ENCODE measurements around the gene MAD2L2.
A peak's percentile ranks its signal among the peaks of the same experiment; 100 is the strongest.

The MAD2L2 gene

DNA sequence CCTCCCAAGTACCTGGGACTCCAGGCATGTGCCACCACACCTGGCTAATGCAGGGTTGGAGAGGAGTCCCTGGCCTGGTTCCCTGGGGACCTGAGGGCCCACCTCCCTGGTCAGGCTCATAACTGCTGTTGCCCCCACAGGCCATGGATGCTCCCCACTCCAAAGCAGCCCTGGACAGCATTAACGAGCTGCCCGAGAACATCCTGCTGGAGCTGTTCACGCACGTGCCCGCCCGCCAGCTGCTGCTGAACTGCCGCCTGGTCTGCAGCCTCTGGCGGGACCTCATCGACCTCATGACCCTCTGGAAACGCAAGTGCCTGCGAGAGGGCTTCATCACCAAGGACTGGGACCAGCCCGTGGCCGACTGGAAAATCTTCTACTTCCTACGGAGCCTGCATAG lies 12.4 kb downstream of the MAD2L2 start:
- Histone ChIP-seq H3K4me3 (ENCODE audit: low read length) (no peak overlapping the region), H3K27me3 (replicated peaks; ENCODE audit: insufficient read depth, low read length) (no peaks in the 10 kb centered on the region), H3K9me2 (replicated peaks; ENCODE audit: insufficient read depth, low read length) (no peaks in the 10 kb centered on the region), H3K27ac (ENCODE audit: low read length) (no peak overlapping the region), H3K79me2 (ENCODE audit: low read length) (no peaks in the 10 kb centered on the region), H4K20me1 (ENCODE audit: insufficient read depth, low read length) (no peaks in the 10 kb centered on the region), H3F3A (ENCODE audit: insufficient read depth, low read length) (peaks cover 5% of the 10 kb centered on the region; the same call in 1 of the 2 replicates), H3K9me3 (replicated peaks; ENCODE audit: insufficient read depth, low read length) (no peaks in the 10 kb centered on the region), H3K36me3 (replicated peaks; ENCODE audit: insufficient read depth, low read length) (no peaks in the 10 kb centered on the region), H3K4me1 (ENCODE audit: low read length) (no peaks in the 10 kb centered on the region), H3K9ac (ENCODE audit: low read length) (no peak overlapping the region), H3K4me2 (ENCODE audit: low read depth, low read length) (no peak overlapping the region), H2AFZ (ENCODE audit: low read length) (no peak overlapping the region)
- TF ChIP-seq EZH2 (optimal IDR thresholded peaks at IDR 0.05; ENCODE audit: low read depth, low read length) (no peak), EZH2phosphoT487 (IDR thresholded peaks at IDR 0.05; ENCODE audit: low read length) (no peak)
- TF ChIP-seq, protein P1, sequence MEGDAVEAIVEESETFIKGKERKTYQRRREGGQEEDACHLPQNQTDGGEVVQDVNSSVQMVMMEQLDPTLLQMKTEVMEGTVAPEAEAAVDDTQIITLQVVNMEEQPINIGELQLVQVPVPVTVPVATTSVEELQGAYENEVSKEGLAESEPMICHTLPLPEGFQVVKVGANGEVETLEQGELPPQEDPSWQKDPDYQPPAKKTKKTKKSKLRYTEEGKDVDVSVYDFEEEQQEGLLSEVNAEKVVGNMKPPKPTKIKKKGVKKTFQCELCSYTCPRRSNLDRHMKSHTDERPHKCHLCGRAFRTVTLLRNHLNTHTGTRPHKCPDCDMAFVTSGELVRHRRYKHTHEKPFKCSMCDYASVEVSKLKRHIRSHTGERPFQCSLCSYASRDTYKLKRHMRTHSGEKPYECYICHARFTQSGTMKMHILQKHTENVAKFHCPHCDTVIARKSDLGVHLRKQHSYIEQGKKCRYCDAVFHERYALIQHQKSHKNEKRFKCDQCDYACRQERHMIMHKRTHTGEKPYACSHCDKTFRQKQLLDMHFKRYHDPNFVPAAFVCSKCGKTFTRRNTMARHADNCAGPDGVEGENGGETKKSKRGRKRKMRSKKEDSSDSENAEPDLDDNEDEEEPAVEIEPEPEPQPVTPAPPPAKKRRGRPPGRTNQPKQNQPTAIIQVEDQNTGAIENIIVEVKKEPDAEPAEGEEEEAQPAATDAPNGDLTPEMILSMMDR (IDR thresholded peaks at IDR 0.05; ENCODE audit: low read length): no peak
- no peak for DNase-seq

DNA sequence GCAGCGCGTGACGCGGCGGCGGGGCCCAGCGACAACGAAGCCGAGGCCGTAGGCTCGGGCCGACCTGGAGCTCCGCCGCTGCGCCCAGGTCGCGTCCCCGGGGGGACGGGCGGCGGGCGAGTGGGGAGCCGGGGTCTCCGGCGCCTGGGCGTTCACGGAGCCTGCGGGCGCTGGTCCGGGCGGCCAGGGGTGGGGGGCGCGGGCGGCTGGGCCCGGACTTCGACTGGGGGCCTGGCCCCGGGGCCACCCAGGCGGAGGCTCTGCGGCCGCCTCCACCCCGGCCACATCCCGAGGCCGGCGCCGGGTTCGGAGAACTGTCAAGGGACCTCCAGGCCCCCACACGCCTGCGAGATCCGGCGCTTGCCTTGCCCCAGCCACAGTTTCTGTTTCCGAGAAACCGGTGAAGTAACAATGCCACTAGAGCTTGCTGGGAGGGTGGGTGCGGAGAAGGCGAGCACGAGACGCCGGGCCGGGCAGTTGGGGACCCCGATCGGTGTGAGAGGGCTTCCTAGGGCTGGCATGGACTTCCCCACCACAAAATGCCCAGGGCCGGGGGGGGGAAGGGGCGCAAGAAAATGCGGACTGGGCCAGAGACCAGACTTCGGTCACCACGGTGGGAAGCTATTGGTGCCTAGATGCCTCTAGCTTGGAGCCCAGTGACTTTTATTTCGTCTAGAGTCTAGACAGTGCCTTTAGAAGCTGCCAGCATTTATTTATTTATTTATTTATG lies 16.4 kb downstream of the MAD2L2 start:
- H3K9ac ChIP-seq (ENCODE audit: low read length): peak overlapping the region; percentile 56
- TF ChIP-seq, protein P1 (IDR thresholded peaks at IDR 0.05; ENCODE audit: low read length): no peak
- TF ChIP-seq EZH2phosphoT487 (IDR thresholded peaks at IDR 0.05; ENCODE audit: low read length) (no peak), EZH2 (optimal IDR thresholded peaks at IDR 0.05; ENCODE audit: low read depth, low read length) (no peak)
- H2AFZ ChIP-seq (ENCODE audit: low read length): peak overlapping the region; percentile 72

DNA sequence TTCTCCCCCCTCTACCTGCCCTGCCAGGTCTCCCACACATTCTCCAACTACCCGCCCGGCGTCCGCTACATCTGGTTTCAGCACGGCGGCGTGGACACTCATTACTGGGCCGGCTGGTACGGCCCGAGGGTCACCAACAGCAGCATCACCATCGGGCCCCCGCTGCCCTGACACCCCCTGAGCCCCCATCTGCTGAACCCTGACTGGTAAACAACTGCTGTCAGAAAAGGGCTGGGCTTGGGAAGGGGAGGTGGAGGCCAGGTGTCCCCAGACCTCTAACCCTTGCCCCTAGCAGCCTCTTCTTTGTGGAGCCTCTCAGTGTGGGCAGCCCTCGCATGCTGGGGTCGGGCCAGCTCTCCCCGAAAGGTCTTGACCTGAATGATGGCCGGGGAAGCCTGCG lies 19.8 kb downstream of the MAD2L2 start:
- TF ChIP-seq EZH2 (optimal IDR thresholded peaks at IDR 0.05; ENCODE audit: low read depth, low read length): no peak
- TF ChIP-seq, protein P1 (IDR thresholded peaks at IDR 0.05; ENCODE audit: low read length): no peak
- no peak for TF ChIP-seq EZH2phosphoT487 (IDR thresholded peaks at IDR 0.05; ENCODE audit: low read length)
- H3K27ac ChIP-seq (ENCODE audit: low read length): no peak overlapping the region
- peaks cover 8% of the 10 kb centered on the region; the same call in 1 of the 2 replicates for H3F3A ChIP-seq (ENCODE audit: insufficient read depth, low read length)
- H3K4me2 ChIP-seq (ENCODE audit: low read depth, low read length): no peak overlapping the region
- H3K4me3 ChIP-seq (ENCODE audit: low read length): no peak overlapping the region
- no peaks in the 10 kb centered on the region for H4K20me1 ChIP-seq (ENCODE audit: insufficient read depth, low read length)
- no peaks in the 10 kb centered on the region for H3K36me3 ChIP-seq (replicated peaks; ENCODE audit: insufficient read depth, low read length)
- no peak overlapping the region for H3K9ac ChIP-seq (ENCODE audit: low read length)
- no peaks in the 10 kb centered on the region for H3K9me3 ChIP-seq (replicated peaks; ENCODE audit: insufficient read depth, low read length)
- H3K9me2 ChIP-seq (replicated peaks; ENCODE audit: insufficient read depth, low read length): no peaks in the 10 kb centered on the region
- H3K79me2 ChIP-seq (ENCODE audit: low read length): no peaks in the 10 kb centered on the region
- no peaks in the 10 kb centered on the region for H3K4me1 ChIP-seq (ENCODE audit: low read length)
- no peak overlapping the region for H2AFZ ChIP-seq (ENCODE audit: low read length)
- no peak for DNase-seq
- no peaks in the 10 kb centered on the region for H3K27me3 ChIP-seq (replicated peaks; ENCODE audit: insufficient read depth, low read length)

More for the DNA sequence above, 16.4 kb downstream of the MAD2L2 start:
- Histone ChIP-seq H3F3A (ENCODE audit: insufficient read depth, low read length) (peaks cover 8% of the 10 kb centered on the region; the same call in 1 of the 2 replicates), H3K4me3 (ENCODE audit: low read length) (peak overlapping the region; percentile 65), H3K27me3 (replicated peaks; ENCODE audit: insufficient read depth, low read length) (no peaks in the 10 kb centered on the region), H3K9me3 (replicated peaks; ENCODE audit: insufficient read depth, low read length) (no peaks in the 10 kb centered on the region), H3K79me2 (ENCODE audit: low read length) (no peaks in the 10 kb centered on the region), H3K4me2 (ENCODE audit: low read depth, low read length) (peak overlapping the region; percentile 87), H3K36me3 (replicated peaks; ENCODE audit: insufficient read depth, low read length) (no peaks in the 10 kb centered on the region), H3K4me1 (ENCODE audit: low read length) (no peaks in the 10 kb centered on the region), H3K27ac (ENCODE audit: low read length) (peak overlapping the region; percentile 47; the same call in 1 of the 2 replicates), H3K9me2 (replicated peaks; ENCODE audit: insufficient read depth, low read length) (no peaks in the 10 kb centered on the region), H4K20me1 (ENCODE audit: insufficient read depth, low read length) (no peaks in the 10 kb centered on the region)
- DNase-seq: peak; percentile 59

Data from MM.1S (cell line).